H9 (cell line): ENCODE measurements around the gene ATG2B. TPM values are rescaled to one million over a fixed set of nuclear protein-coding genes. Genes with fewer than 3 reads are reported as not detected.

Experiments used
- DNase-seq: peaks from one replicate; pipeline ENCODE4 v3.0.0-alpha.2; 2017
- H2AFZ ChIP-seq: one replicate; pipeline ENCODE4 v1.6.1; 2013; ENCODE audit warnings: mild to moderate bottlenecking, low read length, control low read depth, moderate library complexity
- H2AK5ac ChIP-seq: 2 replicates; pipeline ENCODE4 v1.6.1; 2013; ENCODE audit warnings: low read length, control low read depth, mixed read lengths; ENCODE audit not compliant: insufficient read length
- H2BK120ac ChIP-seq: one replicate; pipeline ENCODE4 v1.6.1; 2013; ENCODE audit warnings: low read depth, mild to moderate bottlenecking, low read length, control low read depth, inconsistent platforms; ENCODE audit not compliant: poor library complexity, severe bottlenecking
- H2BK12ac ChIP-seq: 2 replicates; pipeline ENCODE4 v1.6.1; 2013; ENCODE audit warnings: low read length, control low read depth, mixed read lengths, low read depth; ENCODE audit not compliant: insufficient read length
- H2BK15ac ChIP-seq: 2 replicates; pipeline ENCODE4 v1.6.1; 2013; ENCODE audit warnings: low read depth, low read length, control low read depth
- H2BK20ac ChIP-seq: one replicate; pipeline ENCODE4 v1.6.1; 2013; ENCODE audit warnings: low read depth, mild to moderate bottlenecking, low read length, control low read depth, inconsistent platforms; ENCODE audit not compliant: poor library complexity, severe bottlenecking
- H2BK5ac ChIP-seq: 2 replicates; pipeline ENCODE4 v1.6.1; 2013; ENCODE audit warnings: low read length, control low read depth, mixed read lengths; ENCODE audit not compliant: insufficient read length
- H3K14ac ChIP-seq: 2 replicates; pipeline ENCODE4 v1.6.1; 2013; ENCODE audit warnings: low read length, control low read depth; ENCODE audit not compliant: insufficient read depth
- H3K18ac ChIP-seq: 2 replicates; pipeline ENCODE4 v1.6.1; 2013; ENCODE audit warnings: low read depth, mild to moderate bottlenecking, mixed read lengths, low read length, control low read depth; ENCODE audit not compliant: insufficient read length
- H3K23ac ChIP-seq: 2 replicates; pipeline ENCODE4 v1.6.1; 2013; ENCODE audit warnings: low read length, control low read depth, mixed read lengths, low read depth; ENCODE audit not compliant: insufficient read length
- H3K23me2 ChIP-seq: 2 replicates; pipeline ENCODE4 v1.6.1; 2013; ENCODE audit warnings: low read depth, mild to moderate bottlenecking, mixed read lengths, low read length, control low read depth; ENCODE audit not compliant: insufficient read length, poor library complexity, severe bottlenecking
- H3K27ac ChIP-seq: 2 replicates; pipeline ENCODE4 v1.5.1; 2013; ENCODE audit warnings: low read length, control low read depth, mixed read lengths, low read depth; ENCODE audit not compliant: insufficient read length
- H3K27me3 ChIP-seq: 2 replicates; pipeline ENCODE4 v1.6.1; 2013; ENCODE audit warnings: low read length, control low read depth, inconsistent platforms; ENCODE audit not compliant: insufficient read depth
- H3K4ac ChIP-seq: 2 replicates; pipeline ENCODE4 v1.6.1; 2013; ENCODE audit warnings: low read depth, mild to moderate bottlenecking, control low read depth, inconsistent platforms, low read length, moderate library complexity
- H3K4me1 ChIP-seq: 2 replicates; pipeline ENCODE4 v1.6.1; 2013; ENCODE audit warnings: low read length, control low read depth, inconsistent platforms; ENCODE audit not compliant: insufficient read depth
- H3K4me2 ChIP-seq: 2 replicates; pipeline ENCODE4 v1.6.1; 2013; ENCODE audit warnings: low read length, control low read depth, mixed read lengths; ENCODE audit not compliant: insufficient read length, insufficient read depth
- H3K56ac ChIP-seq: 2 replicates; pipeline ENCODE4 v1.6.1; 2013; ENCODE audit warnings: low read depth, mild to moderate bottlenecking, mixed read lengths, low read length, control low read depth; ENCODE audit not compliant: insufficient read length
- H3K79me1 ChIP-seq: 2 replicates; pipeline ENCODE4 v1.6.1; 2013; ENCODE audit warnings: low read depth, mild to moderate bottlenecking, moderate library complexity, low read length, control low read depth, inconsistent platforms; ENCODE audit not compliant: insufficient read depth, poor library complexity, severe bottlenecking
- H3K79me2 ChIP-seq: 2 replicates; pipeline ENCODE4 v1.6.1; 2013; ENCODE audit warnings: low read length, control low read depth, inconsistent platforms; ENCODE audit not compliant: insufficient read depth
- H3K9ac ChIP-seq: 2 replicates; pipeline ENCODE4 v1.6.1; 2013; ENCODE audit warnings: low read length, control low read depth, mixed read lengths; ENCODE audit not compliant: insufficient read length; ENCODE audit errors: extremely low read depth
- H3K9me3 ChIP-seq: one replicate; pipeline ENCODE4 v1.6.1; 2013; ENCODE audit warnings: low read depth, low read length, inconsistent platforms; ENCODE audit not compliant: control insufficient read depth
- H3T11ph ChIP-seq: one replicate; pipeline ENCODE4 v1.6.1; 2013; ENCODE audit warnings: mild to moderate bottlenecking, low read length, control low read depth, inconsistent platforms
- H4K20me1 ChIP-seq: one replicate; pipeline ENCODE4 v1.6.1; 2013; ENCODE audit not compliant: control insufficient read depth, insufficient read length, insufficient read depth
- H4K5ac ChIP-seq: 2 replicates; pipeline ENCODE4 v1.6.1; 2013; ENCODE audit warnings: low read depth, mild to moderate bottlenecking, mixed read lengths, low read length, control low read depth; ENCODE audit not compliant: insufficient read length
- H4K8ac ChIP-seq: replicated peaks from 2 replicates; pipeline ENCODE4 v1.6.1; 2013; ENCODE audit warnings: low read length, control low read depth, mixed read lengths, low read depth; ENCODE audit not compliant: insufficient read length
- H4K91ac ChIP-seq: 2 replicates; pipeline ENCODE4 v1.6.1; 2013; ENCODE audit warnings: low read depth, mild to moderate bottlenecking, moderate library complexity, mixed read lengths, low read length, control low read depth; ENCODE audit not compliant: insufficient read length
- H3K27ac Mint-ChIP-seq, 3 experiments: 2 replicates in 2 of 3; 3 replicates in 1 of 3; pipeline ENCODE4 v1.8.0; 2020 to 2021; ENCODE audit warnings: mixed read lengths in 3 of 3, mild to moderate bottlenecking in 1 of 3, moderate library complexity in 1 of 3
- H3K27me3 Mint-ChIP-seq: 2 replicates; pipeline ENCODE4 v1.8.0; 2021; ENCODE audit warnings: low read depth, mild to moderate bottlenecking, moderate library complexity, mixed read lengths
- H3K36me3 Mint-ChIP-seq, 3 experiments: 2 replicates in 2 of 3; 3 replicates in 1 of 3; pipeline ENCODE4 v1.8.0; 2020 to 2021; ENCODE audit warnings: low read depth in 3 of 3, mixed read lengths in 3 of 3; ENCODE audit not compliant: insufficient read depth in 1 of 3
- H3K4me1 Mint-ChIP-seq, 2 experiments: 2 replicates each; pipeline ENCODE4 v1.8.0; 2020; ENCODE audit warnings: mixed read lengths in 2 of 2
- H3K4me3 Mint-ChIP-seq, 2 experiments: 2 replicates in 1 of 2; 3 replicates in 1 of 2; pipeline ENCODE4 v1.8.0; 2020 to 2021; ENCODE audit warnings: mild to moderate bottlenecking in 2 of 2, mixed read lengths in 2 of 2, moderate library complexity in 1 of 2
- H3K9me3 Mint-ChIP-seq, 2 experiments: 2 replicates in 1 of 2; 3 replicates in 1 of 2; pipeline ENCODE4 v1.8.0; 2020; ENCODE audit warnings: mild to moderate bottlenecking in 2 of 2, mixed read lengths in 2 of 2, moderate library complexity in 1 of 2
- CTCF ChIP-seq: fragments of 200-600 bp; sonication (generic); conservative IDR thresholded peaks from 3 replicates; pipeline ENCODE4 v1.8.0; 2021; ENCODE audit warnings: antibody characterized with exemption, mild to moderate bottlenecking
- WGBS: extraction: QIAGEN DNeasy Blood & Tissue Kit; methylation state at CpG from one replicate; pipeline ENCODE4 v1.1.7; 2013; ENCODE audit warnings: missing lambda C conversion rate, low lambda C conversion rate, mixed read lengths; ENCODE audit not compliant: insufficient read length; ENCODE audit errors: extremely low coverage; 5-methylcytosine and 5-hydroxymethylcytosine counted together
- total RNA-seq: library from RNA; stranded (reverse); gene quantifications from 2 replicates; pipeline ENCODE4 v1.2.1, GENCODE V29; 2021

ATG2B gene
- total RNA-seq, 1 experiment from 2014 or later: 12.6 TPM

GRCh38 chr14:96260341-96260821 lies 102.8 kb downstream of the ATG2B start:
- Histone ChIP-seq H3K9ac (no peak overlapping the region), H4K20me1 (no peaks in the 10 kb centered on the region), H3K79me2 (no peaks in the 10 kb centered on the region), H3K27ac (no peak overlapping the region), H3K4ac (no peak overlapping the region), H3K4me1 (no peaks in the 10 kb centered on the region), H2AFZ (no peak overlapping the region), H4K91ac (no peak overlapping the region), H3K79me1 (no peaks in the 10 kb centered on the region), H3K9me3 (no peaks in the 10 kb centered on the region), H3K27me3 (no peaks in the 10 kb centered on the region), H4K5ac (no peak overlapping the region), H3K4me2 (no peak overlapping the region), H2BK5ac (no peak overlapping the region), H2BK120ac (no peak overlapping the region), H2BK12ac (no peak overlapping the region), H2BK15ac (no peak overlapping the region), H3K23me2 (no peaks in the 10 kb centered on the region), H3K18ac (no peak overlapping the region), H3K23ac (no peak overlapping the region), H2AK5ac (no peak overlapping the region), H2BK20ac (no peak overlapping the region), H3T11ph (no peak overlapping the region), H3K56ac (no peak overlapping the region), H3K14ac (no peak overlapping the region), H4K8ac (no peak overlapping the region)
- H3K36me3 Mint-ChIP-seq: no peaks in the 10 kb centered on the region; a peak in 1 of 7 replicates
- WGBS: no CpG with 5 or more reads among the region's 2 CpGs
- no peak for TF ChIP-seq CTCF
- H3K4me1 Mint-ChIP-seq: no peaks in the 10 kb centered on the region
- no peak overlapping the region for H3K27ac Mint-ChIP-seq
- no peak for DNase-seq
- H3K4me3 Mint-ChIP-seq: no peak overlapping the region
- H3K27me3 Mint-ChIP-seq: peaks cover 1% of the 10 kb centered on the region
- H3K9me3 Mint-ChIP-seq: peaks cover 5 to 8% of the 10 kb centered on the region in 2 experiments; a peak in 4 of 5 replicates
